Endothelial cell of umbilical vein (primary cell): ENCODE measurements around the gene CPNE5.

Experiments
- CTCF ChIP-seq, 2 donors: IDR thresholded peaks; 1 replicate in 1 of 2; 2 replicates in 1 of 2; pipeline ENCODE4 v1.5.1; 2011; ENCODE audit warnings: low read length in 2 of 2, mild to moderate bottlenecking in 2 of 2, moderate library complexity in 2 of 2, control low read depth in 1 of 2, inconsistent platforms in 1 of 2, low read depth in 1 of 2; ENCODE audit not compliant: insufficient read depth in 1 of 2; ENCODE audit errors: extremely low read depth in 1 of 2
- EZH2 ChIP-seq: IDR thresholded peaks from 2 replicates; pipeline ENCODE4 v1.6.1; 2012; ENCODE audit warnings: borderline replicate concordance, low read depth, mild to moderate bottlenecking, moderate library complexity, low read length, inconsistent platforms; ENCODE audit not compliant: severe bottlenecking
- POLR2A ChIP-seq: IDR thresholded peaks from 2 replicates; pipeline ENCODE4 v1.6.1; 2012; ENCODE audit warnings: low read depth, mild to moderate bottlenecking, control low read depth, low read length

- TF ChIP-seq POLR2A (no peak), CTCF (IDR thresholded peaks at IDR 0.05; ENCODE audit: extremely low read depth in 1 of 2, insufficient read depth in 1 of 2, low read depth in 1 of 2, low read length in 2 of 2) (no peak), EZH2 (no peak)
Observed at GRCh38 chr6:36833182-36833789, 6.0 kb downstream of the CPNE5 start.
